GM18526 (cell line): ENCODE data around the gene TGM6.

Source experiments
- POLR2A ChIP-seq: IDR thresholded peaks from 3 replicates; pipeline ENCODE4 v1.6.1; 2011; ENCODE audit not compliant: insufficient read length; ENCODE audit errors: extremely low read depth

TGM6 gene

DNA sequence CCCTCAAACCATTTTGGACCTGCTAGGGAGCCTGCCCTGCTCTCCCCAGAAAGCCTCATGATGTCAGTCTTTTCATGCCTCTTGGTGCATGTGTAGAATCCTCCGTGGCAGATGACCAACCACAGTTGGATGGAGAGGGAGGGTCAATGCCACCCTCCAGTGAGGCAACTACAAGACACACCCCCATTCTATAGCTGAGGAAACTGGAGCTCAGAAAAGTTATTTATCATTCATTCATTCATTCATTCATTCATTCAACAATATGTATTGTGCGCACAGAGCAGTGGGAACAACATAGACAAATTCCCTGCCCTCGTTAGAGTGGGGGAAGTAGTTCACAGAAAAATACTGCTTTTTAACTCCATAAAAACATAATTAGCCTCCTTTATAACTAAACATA, 73.1 kb downstream of the TGM6 start:
- no peak for TF ChIP-seq POLR2A

DNA sequence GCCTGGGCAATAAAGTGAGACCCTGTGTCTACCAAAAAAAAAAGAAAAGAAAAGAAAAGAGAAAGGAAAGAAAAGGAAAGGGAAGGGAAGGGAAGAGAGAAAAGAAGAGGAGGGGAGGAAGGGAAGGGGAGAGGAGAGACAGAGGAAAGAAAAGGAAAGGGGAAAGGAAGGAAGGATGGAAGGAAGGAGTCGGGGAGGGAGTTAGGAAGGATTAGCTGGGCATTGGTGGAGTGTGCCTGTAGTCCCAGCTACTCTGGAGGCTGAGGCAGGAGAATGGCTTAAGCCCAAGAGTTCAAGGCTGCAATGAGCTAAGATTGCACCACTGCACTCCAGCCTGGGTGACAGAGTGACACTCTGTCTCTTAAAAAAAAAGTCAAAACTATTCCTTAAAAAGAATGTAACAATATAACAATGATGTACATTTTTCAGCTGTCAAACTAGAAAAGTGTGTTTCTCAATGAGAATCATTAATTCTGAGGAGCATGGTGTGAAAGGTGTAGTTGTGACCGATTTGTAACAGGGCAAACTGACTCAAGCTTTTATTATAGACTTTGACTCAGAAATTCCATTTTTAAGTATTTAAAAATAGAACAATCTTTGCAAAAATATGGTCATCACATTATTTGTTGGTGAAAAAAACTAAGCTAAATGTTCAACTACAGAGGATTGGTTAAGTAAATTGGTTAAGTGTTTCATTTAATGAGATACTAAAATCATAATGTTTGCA, 75.2 kb downstream of the TGM6 start:
- no peak for TF ChIP-seq POLR2A

DNA sequence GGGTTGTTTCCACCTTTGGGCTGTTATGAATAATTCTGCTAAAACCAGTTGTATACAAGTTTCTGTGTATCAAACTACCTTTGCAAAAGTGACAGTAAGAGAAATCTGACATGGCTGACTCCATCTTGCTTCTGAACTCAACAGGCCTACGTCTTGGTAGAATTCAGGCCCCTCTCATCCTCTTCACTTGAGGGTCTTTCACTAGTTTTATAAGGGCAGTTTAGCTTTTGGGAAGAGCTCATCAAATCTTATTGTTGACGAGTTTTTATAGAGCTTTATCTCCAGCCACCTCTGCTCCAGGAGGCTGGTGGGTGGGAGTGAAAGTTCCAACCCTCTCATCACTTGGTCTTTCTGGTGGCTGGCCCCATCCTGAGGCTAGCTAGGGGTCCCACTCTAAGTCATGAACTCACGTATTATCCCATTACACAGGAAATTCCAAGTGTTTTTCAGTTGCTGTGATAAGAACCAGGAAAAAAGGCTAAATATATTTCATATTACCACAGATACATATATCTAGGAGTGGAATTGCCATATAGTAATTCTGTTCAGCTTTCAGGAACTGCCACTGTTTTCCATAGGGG, 78.3 kb downstream of the TGM6 start:
- no peak for TF ChIP-seq POLR2A

DNA sequence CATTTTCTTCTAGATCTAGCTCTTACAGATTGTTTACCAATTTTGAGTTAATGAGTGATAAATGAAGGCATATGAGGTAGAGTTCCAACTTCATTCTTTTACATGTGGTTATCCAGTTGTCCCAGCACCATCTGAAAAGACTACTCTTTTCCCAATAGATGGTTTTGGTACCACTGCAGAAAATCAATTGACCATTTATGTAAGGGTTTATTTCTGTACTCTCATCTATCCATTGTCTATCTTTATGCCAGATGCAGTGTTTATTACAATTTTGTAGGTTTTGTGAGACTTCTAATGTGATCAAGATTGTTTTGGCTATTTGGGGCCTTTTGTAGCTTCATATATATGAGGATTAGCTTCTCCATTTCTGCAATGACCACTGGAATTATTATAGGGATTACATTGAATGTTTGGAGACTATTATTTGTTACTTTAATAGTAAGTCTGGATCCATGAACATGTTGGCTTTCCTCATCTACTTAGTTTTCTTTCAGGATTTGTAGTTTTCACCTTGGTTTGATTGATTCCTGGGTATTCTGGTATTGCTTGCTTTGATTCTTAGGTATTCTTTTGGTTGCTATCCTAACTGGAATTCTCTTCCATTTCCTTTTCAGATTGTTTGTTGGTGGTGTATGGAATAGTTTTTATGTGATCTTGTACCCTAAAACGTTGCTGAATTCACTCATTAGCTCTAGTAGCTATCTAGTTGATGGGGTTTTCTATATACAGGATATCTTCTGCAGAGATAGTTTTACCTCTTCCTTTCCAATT, 79.5 kb downstream of the TGM6 start:
- TF ChIP-seq POLR2A: no peak

DNA sequence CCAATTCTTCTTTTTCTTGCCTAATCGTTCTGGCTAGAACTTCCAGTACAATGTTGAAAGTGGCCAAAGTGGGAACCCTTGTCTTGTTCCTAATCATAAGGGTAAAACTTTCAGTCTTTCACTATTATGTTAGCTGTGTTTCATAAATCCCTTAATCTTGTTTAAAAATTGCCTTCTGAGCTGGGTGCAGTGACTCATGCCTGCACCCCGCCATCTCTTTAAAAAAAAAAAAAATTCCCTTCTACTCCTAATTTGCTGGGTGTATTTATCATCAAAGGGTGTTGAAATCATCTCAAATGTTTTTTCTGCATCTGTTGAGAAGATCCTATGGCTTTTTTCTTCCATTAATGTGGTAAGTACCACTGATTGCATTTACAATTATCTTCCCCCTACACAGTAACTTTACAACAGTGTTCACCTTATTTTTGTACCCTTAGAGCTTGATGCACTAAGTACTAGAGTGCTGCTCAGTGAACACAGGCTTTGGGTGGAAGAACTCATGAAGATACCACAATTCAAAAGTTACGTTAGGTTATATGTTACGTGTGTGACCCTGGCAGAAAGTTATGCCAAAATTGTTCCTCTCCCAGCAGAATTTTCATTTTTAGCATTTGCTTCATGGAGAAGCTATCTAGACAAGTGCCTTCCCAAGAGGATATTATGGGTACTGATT, 80.2 kb downstream of the TGM6 start:
- TF ChIP-seq POLR2A: no peak

DNA sequence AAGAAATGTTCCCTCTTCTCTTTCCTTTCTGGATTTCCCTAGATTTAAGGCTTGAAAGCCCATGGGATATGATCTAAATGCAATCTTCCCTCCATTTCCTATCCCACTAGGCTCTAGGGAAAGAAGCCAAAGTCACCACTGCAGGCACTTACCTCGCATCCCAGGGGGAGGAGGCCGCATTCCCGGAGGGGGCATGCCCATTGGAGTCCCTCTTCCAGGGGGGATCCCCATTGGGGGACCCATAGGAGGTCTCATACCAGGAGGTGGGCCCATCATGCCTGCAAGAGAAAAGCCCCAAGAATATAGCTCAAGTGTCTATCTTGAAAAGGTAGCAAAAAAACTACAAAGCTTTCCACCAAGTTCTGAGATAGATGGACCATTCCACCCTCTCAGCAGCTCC, 81.8 kb downstream of the TGM6 start:
- TF ChIP-seq POLR2A: no peak

DNA sequence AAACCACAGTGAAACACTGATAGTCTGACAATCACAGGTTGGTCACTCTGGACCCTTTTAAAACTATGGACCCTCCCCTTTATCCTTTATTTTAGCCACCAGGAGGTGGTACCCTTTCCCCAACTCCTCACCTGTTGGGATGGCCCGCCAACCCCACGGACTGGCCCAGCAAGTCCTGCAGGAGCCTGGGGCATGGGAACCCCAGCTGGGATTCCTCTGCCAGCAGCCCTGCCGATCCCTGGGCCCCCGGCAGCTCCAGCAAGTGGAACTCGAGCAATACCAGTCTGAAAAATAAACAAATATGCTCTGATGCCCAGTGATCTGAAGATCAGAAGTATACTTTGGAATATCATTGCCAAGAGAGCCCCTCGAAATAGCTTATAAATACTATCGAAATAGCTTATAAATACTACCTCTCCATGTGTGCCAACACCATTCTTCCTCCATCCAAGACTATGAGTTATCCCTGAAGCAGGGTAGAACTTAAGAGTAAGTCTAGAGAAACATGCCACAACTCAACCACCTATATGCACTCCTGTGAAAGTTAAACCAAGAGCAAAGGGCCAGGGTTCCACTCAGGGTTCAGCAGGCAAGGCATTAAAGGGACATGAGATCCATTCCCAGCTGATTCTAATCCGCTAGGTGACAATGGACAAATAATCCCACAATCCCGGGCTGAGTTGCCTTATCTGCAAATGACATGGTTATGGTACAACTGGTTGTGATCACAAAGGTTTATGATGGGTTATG, 83.1 kb downstream of the TGM6 start:
- TF ChIP-seq POLR2A: no peak

DNA sequence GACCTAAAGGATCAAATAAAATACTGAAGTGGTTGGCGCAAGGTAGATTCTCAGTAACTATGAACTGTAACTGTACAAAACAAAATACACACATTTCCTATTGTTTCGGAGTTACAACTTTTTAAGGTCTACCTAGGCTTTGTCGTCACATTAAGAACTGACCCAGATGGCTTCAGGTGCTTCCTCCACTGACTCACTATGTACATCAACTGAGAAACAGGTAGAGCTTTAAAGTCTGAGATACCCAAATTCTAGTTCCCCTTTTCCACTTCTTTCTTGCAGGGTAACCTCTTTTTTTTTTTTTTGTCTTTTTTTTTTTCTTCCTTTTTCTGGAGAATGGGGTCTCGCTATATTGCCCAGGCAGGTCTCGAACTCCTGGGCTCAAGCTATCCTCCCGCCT, 84.4 kb downstream of the TGM6 start:
- no peak for TF ChIP-seq POLR2A

DNA sequence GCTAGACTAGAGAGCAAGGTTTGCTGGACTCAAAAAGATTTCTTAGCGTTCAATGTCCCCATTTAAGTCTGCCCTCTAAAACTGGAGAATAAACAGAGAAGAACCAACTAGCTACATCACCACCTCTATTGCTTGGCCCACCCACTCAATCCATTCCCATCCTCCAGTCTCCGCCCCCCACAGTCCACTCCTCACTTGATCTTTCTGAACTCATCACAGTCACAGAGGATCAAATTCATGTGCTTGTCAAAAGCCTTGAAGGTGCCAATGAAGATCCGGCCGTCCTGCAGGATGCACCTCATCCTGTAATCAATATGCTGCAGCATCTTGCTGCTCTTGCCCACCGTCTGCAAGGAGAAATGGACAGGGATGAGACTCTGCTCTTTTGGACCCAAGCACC, 86.7 kb downstream of the TGM6 start:
- no peak for TF ChIP-seq POLR2A

DNA sequence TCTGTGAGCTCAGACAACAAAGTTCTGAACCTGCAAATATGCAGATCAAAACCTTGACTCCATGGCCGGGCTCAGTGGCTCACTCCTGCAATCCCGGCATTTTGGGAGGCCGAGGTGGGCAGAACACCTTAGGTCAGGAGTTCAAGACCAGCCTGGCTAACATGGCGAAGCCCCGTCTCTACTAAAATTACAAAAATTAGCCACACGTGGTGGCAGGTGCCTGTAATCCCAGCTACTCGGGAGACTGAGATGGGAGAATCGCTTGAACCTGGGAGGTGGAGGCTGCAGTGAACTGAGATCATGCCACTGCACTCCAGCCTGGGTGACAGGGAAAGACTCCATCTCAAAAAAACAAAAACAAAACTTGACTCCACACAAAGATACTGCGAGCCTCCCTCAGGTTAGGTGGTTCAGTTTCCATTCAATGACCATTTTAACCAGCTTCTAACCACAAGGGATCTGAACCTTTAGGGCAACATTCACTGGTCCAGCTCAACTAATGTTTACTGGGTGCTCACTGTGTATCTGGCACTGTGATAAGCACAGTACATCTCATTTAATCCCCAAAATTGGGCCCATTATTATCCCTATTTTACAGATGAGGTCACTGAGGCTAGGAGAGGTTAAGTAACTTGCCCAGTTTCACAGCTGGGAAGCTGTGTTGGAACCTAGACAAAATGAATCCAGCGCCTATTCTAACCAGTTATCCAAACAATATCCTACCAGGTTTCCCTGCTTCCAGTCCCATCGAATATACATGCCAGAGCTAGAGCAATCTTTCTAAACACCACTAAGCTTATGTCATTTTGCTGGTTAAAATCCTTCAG, 88.1 kb downstream of the TGM6 start:
- no peak for TF ChIP-seq POLR2A

DNA sequence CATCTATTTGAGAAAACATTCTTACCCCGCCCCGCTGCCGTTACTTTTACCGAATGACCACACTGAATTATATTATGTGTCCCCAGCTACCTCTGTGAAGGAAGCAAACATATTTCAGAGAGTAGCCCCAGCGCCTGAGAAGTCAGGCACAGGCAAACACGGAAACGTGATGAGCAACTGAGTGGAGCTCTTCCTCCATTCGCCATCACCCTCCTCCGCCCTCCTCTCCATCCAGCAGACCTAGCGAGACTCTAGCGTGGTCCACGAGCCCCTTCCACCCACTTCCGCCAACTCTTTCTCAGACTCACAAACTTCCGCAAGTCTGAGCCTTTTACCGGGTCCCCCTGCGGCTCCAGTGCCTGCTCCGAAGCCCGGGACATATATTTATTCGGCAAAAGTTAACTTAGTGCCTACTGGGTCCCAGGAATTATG, 89.3 kb downstream of the TGM6 start:
- no peak for TF ChIP-seq POLR2A

DNA sequence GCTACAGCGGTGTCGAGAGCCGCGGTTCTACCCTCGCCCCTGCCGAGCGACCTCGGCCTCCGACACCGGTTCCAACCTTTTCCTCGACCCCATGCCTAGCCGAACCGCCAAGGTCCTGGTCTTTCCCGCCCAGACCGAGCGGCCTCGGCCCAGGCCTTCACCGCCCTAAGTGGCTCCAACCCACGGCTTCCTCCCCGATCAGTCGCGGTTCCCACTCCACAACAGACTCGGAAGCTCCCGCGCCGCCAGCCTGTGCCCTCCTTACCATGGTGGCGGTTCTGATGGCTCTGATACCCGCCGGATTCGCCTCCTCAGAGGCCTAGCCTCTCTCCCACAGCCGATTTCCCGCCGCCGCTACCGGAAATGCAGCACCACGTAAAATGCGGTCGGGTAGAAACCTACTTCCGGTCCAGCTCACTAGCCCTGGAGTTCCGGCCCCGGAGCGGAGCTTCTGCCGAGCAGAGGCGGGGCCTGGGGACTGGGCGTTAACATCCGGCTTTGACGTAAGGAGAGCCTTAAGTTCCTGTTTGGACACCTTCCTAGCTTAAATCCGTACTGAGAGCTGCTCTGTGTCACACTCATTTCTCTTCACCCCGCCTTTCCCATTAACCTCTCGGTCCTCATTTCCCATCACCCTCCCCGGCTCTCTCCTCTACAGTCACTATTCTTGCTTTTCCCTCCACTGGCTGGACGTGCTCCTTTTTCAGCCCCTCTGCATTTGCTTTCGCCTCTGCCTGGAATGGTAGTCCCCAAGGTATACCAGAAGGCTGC, 89.9 kb downstream of the TGM6 start, which contains the start of gene SNRPB:
Gene SNRPB (minus strand): TSS at position 367 of the 771 bp plus-strand sequence. CDS start 99 bp downstream, at position 268.
- peak; percentile 91 for TF ChIP-seq POLR2A

DNA sequence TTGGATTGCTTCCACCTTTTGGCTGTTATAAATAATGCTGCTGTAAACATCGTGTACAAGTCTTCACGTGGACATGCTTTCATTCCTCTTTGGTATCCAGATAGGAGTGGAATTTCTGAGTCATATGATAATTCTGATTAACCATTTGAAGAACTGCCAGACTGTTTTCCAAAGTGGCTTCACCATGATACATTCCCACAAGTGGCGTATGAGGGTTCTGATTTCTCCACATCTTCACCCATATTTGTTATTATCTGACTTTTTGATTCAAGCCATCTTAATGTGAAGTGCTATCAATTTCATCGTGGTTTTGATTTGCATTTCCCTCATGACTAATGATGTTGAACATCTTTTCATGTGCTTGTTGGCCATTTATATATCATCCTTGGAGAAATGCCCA, 92.8 kb downstream of the TGM6 start:
- TF ChIP-seq POLR2A: no peak
